Heart left ventricle (tissue), 13 donors: ENCODE results near the gene SHPK.

Experiments used
- CTCF ChIP-seq, 12 donors: fragments of 200-600 bp; sonication (generic) in 4 of 12; IDR thresholded peaks; one replicate each; pipeline versions ENCODE4 v1.5.0 to v1.8.0; 2018 to 2022; ENCODE audit warnings: antibody characterized with exemption in 12 of 12, mild to moderate bottlenecking in 5 of 12
- POLR2A ChIP-seq, 2 donors: fragments of 450-650 bp; IDR thresholded peaks; one replicate each; pipeline ENCODE4 v1.6.1; 2017; ENCODE audit warnings: antibody characterized with exemption in 2 of 2, mild to moderate bottlenecking in 2 of 2, moderate library complexity in 2 of 2
- donor health status: ischemic (EF 13 %, LVEDD 7.1; RV severe dilation, severe dysfunction).
- donor health status: DM: no; HTN: yes; CAD: no.
- donor health status: DM: no; HTN: no; CAD: no.
- donor health status: ischemic (EF 25% LVEDD 6.9; RV normal size, moderate dysfunction).
- donor health status: ischemic (EF 25% LVEDD 5.7; RV mildly dilated, moderate dysfunction).
- donor health status: ischemic (EF 35%, LVEDD 5.7; RV mildly dilated, moderate dysfunction).
- donor health status: nonischemic (EF 11% LVEDD 7.7; RV severe dilation, severe dysfunction).
- donor health status: DM: yes; HTN: yes; CAD: no.
- donor health status: PGD.
- donor health status: ischemic (EF 29% LVEDD 5.4; RV normal size, mild dysfunction).
- donor health status: nonischemic (EF 23%, LVEDD 6.1; RV moderate dilation, normal function).

- TF ChIP-seq POLR2A (IDR thresholded peaks at IDR 0.05) (no peak), CTCF (IDR thresholded peaks at IDR 0.05) (no peak)
Measured at GRCh38 chr17:3585826-3586225, 50.2 kb downstream of the SHPK start.
